Caco-2 (cell line): ENCODE measurements around the gene BNIP1. TPM values are rescaled to one million over a fixed set of nuclear protein-coding genes. Genes with fewer than 3 reads are reported as not detected.

Experiments used
- BruUV-seq: library from RNA; stranded (reverse); fragments of 400-500 nt; replicated peaks from 2 replicates; lab custom pipeline; 2021; lab: Mats Ljungman, UMichigan
- CTCF ChIA-PET: fragments of 300-600 bp; sonication (Branson Sonifier 250); formaldehyde crosslinking; loops from one replicate; lab custom pipeline; 2022; ENCODE audit warnings: antibody characterized with exemption; lab: Charles Lee
- POLR2A ChIA-PET: fragments of 300-600 bp; sonication (Branson Sonifier 250); formaldehyde crosslinking; loops from one replicate; lab custom pipeline; 2022; ENCODE audit warnings: antibody characterized with exemption; lab: Charles Lee
- DNase-seq, 2 experiments: peaks; one replicate each; pipeline versions ENCODE4 v3.0.0 to v3.0.0-alpha.2; 2020 to 2022
- H3K27me3 ChIP-seq: replicated peaks from 2 replicates; pipeline ENCODE4 v1.6.0; 2011; ENCODE audit warnings: low read length; ENCODE audit not compliant: control insufficient read depth, insufficient read depth
- H3K36me3 ChIP-seq: 2 replicates; pipeline ENCODE4 v1.5.1; 2011; ENCODE audit warnings: low read length; ENCODE audit not compliant: control insufficient read depth, insufficient read depth
- H3K4me1 ChIP-seq: fragments of 250-450 bp; sonication (Bioruptor Pico); 2 replicates; pipeline ENCODE4 v1.5.1; 2020; ENCODE audit warnings: mild to moderate bottlenecking
- H3K4me3 ChIP-seq: 2 replicates; pipeline ENCODE4 v1.5.1; 2011; ENCODE audit warnings: low read depth, mild to moderate bottlenecking, control low read depth, low read length
- H3K9me3 ChIP-seq: fragments of 250-450 bp; sonication (Bioruptor Pico); 2 replicates; pipeline ENCODE4 v1.5.1; 2020; ENCODE audit warnings: mild to moderate bottlenecking, moderate library complexity
- H3K27ac Mint-ChIP-seq: one replicate; pipeline ENCODE4 v1.8.0; 2022; ENCODE audit warnings: mixed read lengths; ENCODE audit not compliant: unreplicated experiment
- H3K27me3 Mint-ChIP-seq: one replicate; pipeline ENCODE4 v1.8.0; 2022; ENCODE audit warnings: mixed read lengths; ENCODE audit not compliant: insufficient read depth, unreplicated experiment
- H3K36me3 Mint-ChIP-seq: one replicate; pipeline ENCODE4 v1.8.0; 2022; ENCODE audit warnings: mild to moderate bottlenecking, mixed read lengths; ENCODE audit not compliant: insufficient read depth, unreplicated experiment
- H3K4me1 Mint-ChIP-seq: one replicate; pipeline ENCODE4 v1.8.0; 2022; ENCODE audit warnings: low read depth, mixed read lengths; ENCODE audit not compliant: unreplicated experiment
- H3K4me3 Mint-ChIP-seq: one replicate; pipeline ENCODE4 v1.8.0; 2022; ENCODE audit warnings: mild to moderate bottlenecking, moderate library complexity, mixed read lengths; ENCODE audit not compliant: unreplicated experiment
- H3K9me3 Mint-ChIP-seq: one replicate; pipeline ENCODE4 v1.8.0; 2022; ENCODE audit warnings: mixed read lengths; ENCODE audit not compliant: unreplicated experiment
- CTCF ChIP-seq, 2 experiments: fragments of 200-600 bp in 1 of 2; IDR thresholded peaks; 1 replicate in 1 of 2; 2 replicates in 1 of 2; pipeline versions ENCODE4 v1.5.1 to v1.8.0; 2011 to 2022; ENCODE audit warnings: antibody characterized with exemption in 1 of 2, control low read depth in 1 of 2, inconsistent platforms in 1 of 2, low read depth in 1 of 2, low read length in 1 of 2, mild to moderate bottlenecking in 1 of 2, moderate library complexity in 1 of 2; ENCODE audit not compliant: insufficient read depth in 1 of 2, severe bottlenecking in 1 of 2, unreplicated experiment in 1 of 2
- intact Hi-C: fragments of 100-400 bp; cut with micrococcal nuclease; formaldehyde crosslinking; loops from one replicate; pipeline ENCODE4 v1.10.0; 2022; ENCODE audit not compliant: unreplicated experiment
- total RNA-seq: library from RNA; stranded (reverse); gene quantifications from 2 replicates; pipeline ENCODE4 v1.2.3, GENCODE V29; 2022

The BNIP1 gene
- total RNA-seq, 1 experiment from 2014 or later = 13.9 TPM

GRCh38 chr5:173196133-173196952 is 52.0 kb downstream of the BNIP1 start:
- no peak overlapping the region for H3K4me3 ChIP-seq
- Mint-ChIP-seq H3K27ac (no peak overlapping the region), H3K4me3 (no peak overlapping the region), H3K36me3 (no peaks in the 10 kb centered on the region), H3K27me3 (no peaks in the 10 kb centered on the region), H3K9me3 (peaks cover 18% of the 10 kb centered on the region), H3K4me1 (no peaks in the 10 kb centered on the region)
- no peak for DNase-seq
- H3K4me1 ChIP-seq = no peaks in the 10 kb centered on the region
- no peak for TF ChIP-seq CTCF (IDR thresholded peaks at IDR 0.05; ENCODE audit: insufficient read depth in 1 of 2, low read depth in 1 of 2, low read length in 1 of 2, severe bottlenecking in 1 of 2, unreplicated experiment in 1 of 2)
- no peaks in the 10 kb centered on the region for H3K27me3 ChIP-seq
- H3K36me3 ChIP-seq = no peaks in the 10 kb centered on the region
- ChIA-PET POLR2A (interaction anchor here (0.7 kb wide), 1 partner anchor 32 kb away, joined by 3 read pairs; no protein-coding TSS in a partner anchor), CTCF (no interaction called here)
- BruUV-seq = no TSS peak
- H3K9me3 ChIP-seq = peaks cover 7% of the 10 kb centered on the region
- intact Hi-C loops = no loop called here

- CTCF ChIA-PET = interaction anchor here (0.5 kb wide), 1 partner anchor 14 kb away, joined by 3 read pairs; no protein-coding TSS in a partner anchor
- no peaks in the 10 kb centered on the region for H3K27me3 Mint-ChIP-seq
Observed at GRCh38 chr5:173197375-173197891, 53.1 kb downstream of the BNIP1 start.

GRCh38 chr5:173198049-173198448 is 53.7 kb downstream of the BNIP1 start:
- peaks cover 7% of the 10 kb centered on the region for H3K9me3 ChIP-seq
- Mint-ChIP-seq H3K27me3 (peaks cover 3% of the 10 kb centered on the region), H3K4me1 (no peaks in the 10 kb centered on the region), H3K36me3 (no peaks in the 10 kb centered on the region), H3K9me3 (peaks cover 18% of the 10 kb centered on the region), H3K4me3 (no peak overlapping the region), H3K27ac (no peak overlapping the region)
- no peaks in the 10 kb centered on the region for H3K4me1 ChIP-seq
- H3K4me3 ChIP-seq = no peak overlapping the region
- ChIA-PET POLR2A (no interaction called here), CTCF (no interaction called here)
- TF ChIP-seq CTCF (IDR thresholded peaks at IDR 0.05; ENCODE audit: insufficient read depth in 1 of 2, low read depth in 1 of 2, low read length in 1 of 2, severe bottlenecking in 1 of 2, unreplicated experiment in 1 of 2) = no peak
- intact Hi-C loops = no loop called here
- BruUV-seq = no TSS peak
- H3K27me3 ChIP-seq = no peaks in the 10 kb centered on the region
- H3K36me3 ChIP-seq = no peaks in the 10 kb centered on the region
- no peak for DNase-seq

More at GRCh38 chr5:173197375-173197891, 53.1 kb downstream of the BNIP1 start:
- peaks cover 7% of the 10 kb centered on the region for H3K9me3 ChIP-seq
- Mint-ChIP-seq H3K36me3 (no peaks in the 10 kb centered on the region), H3K27ac (no peak overlapping the region), H3K4me3 (no peak overlapping the region), H3K9me3 (peaks cover 18% of the 10 kb centered on the region), H3K4me1 (no peaks in the 10 kb centered on the region)
- intact Hi-C loops = no loop called here
- H3K4me1 ChIP-seq = no peaks in the 10 kb centered on the region
- H3K4me3 ChIP-seq = no peak overlapping the region
- no peaks in the 10 kb centered on the region for H3K27me3 ChIP-seq
- no TSS peak for BruUV-seq
- POLR2A ChIA-PET = no interaction called here
- TF ChIP-seq CTCF (IDR thresholded peaks at IDR 0.05; ENCODE audit: insufficient read depth in 1 of 2, low read depth in 1 of 2, low read length in 1 of 2, severe bottlenecking in 1 of 2, unreplicated experiment in 1 of 2) = no peak
- H3K36me3 ChIP-seq = no peaks in the 10 kb centered on the region
- no peak for DNase-seq
